BE2C (cell line): Measurements from ENCODE around the gene VIT.

ENCODE experiments used
- DNase-seq: peaks from one replicate; pipeline ENCODE4 v3.0.0-alpha.2; 2020
- H3K27me3 ChIP-seq: fragments of 250-450 bp; sonication (Bioruptor Pico); 2 replicates; pipeline ENCODE4 v1.5.1; 2020; ENCODE audit warnings: mild to moderate bottlenecking
- H3K36me3 ChIP-seq: fragments of 250-450 bp; sonication (Bioruptor Pico); 2 replicates; pipeline ENCODE4 v1.5.1; 2020; ENCODE audit warnings: mild to moderate bottlenecking
- H3K4me1 ChIP-seq: fragments of 250-450 bp; sonication (Bioruptor Pico); 2 replicates; pipeline ENCODE4 v1.5.1; 2020
- H3K4me3 ChIP-seq: 2 replicates; pipeline ENCODE4 v1.5.1; 2011; ENCODE audit warnings: low read depth, low read length
- H3K9me3 ChIP-seq: fragments of 250-450 bp; sonication (Bioruptor Pico); 2 replicates; pipeline ENCODE4 v1.5.1; 2020
- TF ChIP-seq, protein P1 (sequence below): IDR thresholded peaks from 2 replicates; pipeline ENCODE4 v1.5.1; 2012; ENCODE audit warnings: mild to moderate bottlenecking, low read depth, low read length

VIT gene

GRCh38 chr2:36657703-36658102, 38.8 kb upstream of the VIT start:
- Histone ChIP-seq H3K36me3 (no peaks in the 10 kb centered on the region), H3K27me3 (peaks cover 3% of the 10 kb centered on the region; the same call in 1 of the 2 replicates), H3K9me3 (no peaks in the 10 kb centered on the region; the same call in 1 of the 2 replicates), H3K4me1 (no peaks in the 10 kb centered on the region), H3K4me3 (no peak overlapping the region)
- TF ChIP-seq, protein P1, sequence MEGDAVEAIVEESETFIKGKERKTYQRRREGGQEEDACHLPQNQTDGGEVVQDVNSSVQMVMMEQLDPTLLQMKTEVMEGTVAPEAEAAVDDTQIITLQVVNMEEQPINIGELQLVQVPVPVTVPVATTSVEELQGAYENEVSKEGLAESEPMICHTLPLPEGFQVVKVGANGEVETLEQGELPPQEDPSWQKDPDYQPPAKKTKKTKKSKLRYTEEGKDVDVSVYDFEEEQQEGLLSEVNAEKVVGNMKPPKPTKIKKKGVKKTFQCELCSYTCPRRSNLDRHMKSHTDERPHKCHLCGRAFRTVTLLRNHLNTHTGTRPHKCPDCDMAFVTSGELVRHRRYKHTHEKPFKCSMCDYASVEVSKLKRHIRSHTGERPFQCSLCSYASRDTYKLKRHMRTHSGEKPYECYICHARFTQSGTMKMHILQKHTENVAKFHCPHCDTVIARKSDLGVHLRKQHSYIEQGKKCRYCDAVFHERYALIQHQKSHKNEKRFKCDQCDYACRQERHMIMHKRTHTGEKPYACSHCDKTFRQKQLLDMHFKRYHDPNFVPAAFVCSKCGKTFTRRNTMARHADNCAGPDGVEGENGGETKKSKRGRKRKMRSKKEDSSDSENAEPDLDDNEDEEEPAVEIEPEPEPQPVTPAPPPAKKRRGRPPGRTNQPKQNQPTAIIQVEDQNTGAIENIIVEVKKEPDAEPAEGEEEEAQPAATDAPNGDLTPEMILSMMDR: no peak
- DNase-seq: no peak

DNA sequence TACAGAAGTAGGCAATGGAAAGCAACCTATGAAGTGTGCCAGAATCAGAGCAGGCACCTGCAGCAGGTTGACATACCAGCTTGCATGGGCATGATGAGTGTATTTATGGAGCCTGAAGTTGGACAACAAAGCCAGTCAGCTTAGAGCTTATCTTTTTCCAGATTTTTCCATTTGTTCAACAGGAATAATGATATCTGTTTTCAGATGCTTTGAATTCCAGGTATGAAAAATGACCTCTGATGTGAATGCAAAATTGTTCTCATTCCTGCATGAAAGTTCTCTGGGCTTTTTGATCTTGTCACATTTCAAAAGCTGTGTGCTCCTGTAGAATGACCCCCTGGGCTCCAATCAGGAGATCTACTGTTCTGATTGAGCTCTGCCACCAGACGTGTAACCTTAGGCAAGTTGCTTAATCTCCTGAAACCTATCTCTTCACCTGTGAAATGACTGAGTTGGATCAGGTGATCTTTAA, 38.2 kb upstream of the VIT start:
- H3K4me1 ChIP-seq: no peaks in the 10 kb centered on the region

DNA sequence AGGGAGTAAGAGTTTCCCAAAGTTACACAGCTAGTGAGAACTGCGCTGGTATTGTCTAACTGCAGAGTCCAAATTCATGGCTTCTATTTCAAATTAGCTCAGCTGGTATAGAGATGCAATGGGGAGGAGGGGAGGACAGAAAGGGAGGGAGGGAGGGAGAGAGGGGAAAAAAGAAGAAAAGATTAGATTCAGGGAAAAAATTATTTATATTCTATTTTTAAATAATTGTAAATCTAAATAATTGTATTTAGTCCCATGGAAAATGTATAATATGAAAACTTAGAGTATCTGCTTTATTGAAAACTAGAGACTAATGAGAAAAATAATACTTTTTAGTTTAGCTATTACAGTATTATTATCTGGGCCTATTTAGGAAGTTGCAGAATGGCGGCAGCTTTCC, 37.3 kb upstream of the VIT start:
- Histone ChIP-seq H3K27me3 (peaks cover 14% of the 10 kb centered on the region), H3K9me3 (no peaks in the 10 kb centered on the region; the same call in 1 of the 2 replicates), H3K36me3 (no peaks in the 10 kb centered on the region), H3K4me1 (no peaks in the 10 kb centered on the region), H3K4me3 (no peak overlapping the region)
- no peak for DNase-seq
- TF ChIP-seq, protein P1: no peak

More for the DNA sequence above, 38.2 kb upstream of the VIT start:
- Histone ChIP-seq H3K36me3 (no peaks in the 10 kb centered on the region), H3K4me3 (no peak overlapping the region), H3K27me3 (peaks cover 8% of the 10 kb centered on the region; the same call in 1 of the 2 replicates), H3K9me3 (no peaks in the 10 kb centered on the region; the same call in 1 of the 2 replicates)
- no peak for DNase-seq
- TF ChIP-seq, protein P1: no peak

DNA sequence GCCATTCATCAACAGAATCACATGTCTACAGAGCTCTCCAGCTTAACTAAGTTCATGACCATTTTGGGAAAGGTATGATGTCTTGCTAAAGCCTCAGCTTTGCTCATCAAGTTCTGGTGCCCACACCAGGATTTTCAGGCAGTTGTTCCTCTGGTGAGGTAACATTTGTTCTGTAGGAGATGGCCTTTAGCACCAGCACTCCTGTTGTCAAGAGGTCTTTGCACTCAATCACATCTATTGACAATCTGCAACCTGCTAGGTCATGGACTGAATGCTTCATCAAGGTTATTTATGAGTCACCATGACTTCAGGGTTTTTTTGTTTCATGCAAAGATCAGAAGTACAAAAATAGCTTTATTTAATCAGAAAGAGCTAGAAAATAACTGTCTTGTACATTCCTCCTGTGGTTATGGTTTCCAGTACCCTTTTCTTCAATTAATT, 36.6 kb upstream of the VIT start:
- no peak for DNase-seq
- H3K4me3 ChIP-seq: no peak overlapping the region
- H3K27me3 ChIP-seq: peaks cover 21% of the 10 kb centered on the region
- no peaks in the 10 kb centered on the region; the same call in 1 of the 2 replicates for H3K9me3 ChIP-seq
- TF ChIP-seq, protein P1: no peak
- no peaks in the 10 kb centered on the region for H3K4me1 ChIP-seq
- H3K36me3 ChIP-seq: no peaks in the 10 kb centered on the region

- Histone ChIP-seq H3K4me3 (no peak overlapping the region), H3K27me3 (peaks cover 39% of the 10 kb centered on the region), H3K4me1 (no peaks in the 10 kb centered on the region), H3K9me3 (no peaks in the 10 kb centered on the region; the same call in 1 of the 2 replicates), H3K36me3 (no peaks in the 10 kb centered on the region)
- no peak for DNase-seq
- TF ChIP-seq, protein P1: no peak
These were observed 33.9 kb upstream of the VIT start for GRCh38 chr2:36662638-36663037.

DNA sequence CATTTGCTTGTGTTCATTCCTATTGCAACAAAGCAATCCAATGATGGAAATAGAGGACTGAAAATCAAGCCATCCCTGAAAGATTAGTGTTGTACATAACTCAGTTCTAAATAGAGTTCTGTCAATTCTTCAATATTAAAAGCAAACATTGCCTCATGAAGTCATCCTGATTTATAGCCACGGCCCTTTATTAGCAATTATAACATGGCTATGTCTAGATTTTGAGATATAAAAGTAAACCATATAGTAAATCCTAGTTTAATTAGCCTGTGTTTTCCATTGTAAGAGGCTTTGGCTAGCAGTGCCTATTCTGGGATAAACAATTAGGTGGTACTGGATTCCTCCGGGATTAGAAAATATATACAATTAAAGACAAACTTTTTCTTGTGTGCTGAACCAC, 33.2 kb upstream of the VIT start:
- TF ChIP-seq, protein P1: no peak
- Histone ChIP-seq H3K27me3 (peaks cover 44% of the 10 kb centered on the region), H3K4me3 (no peak overlapping the region)

More for the DNA sequence above, 33.2 kb upstream of the VIT start:
- DNase-seq: no peak
- H3K4me1 ChIP-seq: no peaks in the 10 kb centered on the region
- no peaks in the 10 kb centered on the region for H3K36me3 ChIP-seq
- no peaks in the 10 kb centered on the region; the same call in 1 of the 2 replicates for H3K9me3 ChIP-seq
